ENCODE measurements around the gene PLCH1. TPM values are rescaled to one million over a fixed set of nuclear protein-coding genes. Genes with fewer than 3 reads are reported as not detected.

The PLCH1 gene
- total RNA-seq, 6 donors from 2014 or later = 7.7 to 26.3 (median 13.6) TPM

DNA sequence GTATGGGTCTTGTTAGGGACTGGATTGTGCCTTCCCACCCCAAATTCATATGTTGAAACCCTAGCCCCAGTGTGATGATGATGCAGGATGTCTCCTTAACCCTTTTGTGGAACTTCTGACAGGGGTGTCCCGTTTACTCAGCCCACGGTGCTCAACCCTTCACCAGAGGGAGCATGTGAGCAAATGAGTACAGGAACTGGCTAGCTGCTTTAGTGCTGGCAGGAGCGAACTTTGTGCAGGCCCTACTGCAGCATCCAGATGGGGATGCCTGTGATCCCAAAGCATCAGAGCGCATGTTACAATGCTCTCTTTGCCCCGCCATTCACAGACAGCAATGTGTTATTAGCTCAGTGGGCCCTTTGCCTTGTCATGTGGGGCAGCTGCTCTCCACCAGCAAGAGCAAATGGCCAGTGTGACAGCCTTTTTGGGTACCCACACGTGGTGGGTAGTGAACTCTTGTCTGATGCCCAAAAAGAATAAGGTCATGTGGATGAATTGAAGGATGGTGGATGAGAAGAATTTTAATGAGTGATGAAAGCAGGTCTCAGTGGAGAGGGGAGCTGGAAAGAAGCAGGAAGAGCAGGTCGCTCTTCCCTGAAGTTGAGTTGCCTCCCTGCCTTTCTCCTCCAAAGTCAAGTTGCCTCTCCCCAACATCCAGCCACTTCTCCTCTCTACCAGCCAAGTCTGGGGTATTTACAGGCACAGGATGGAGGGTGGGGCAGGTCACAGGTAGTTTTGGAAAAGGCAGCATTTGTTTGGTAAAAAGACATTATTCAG lies 388.1 kb downstream of the PLCH1 start:
- H3K4me1 ChIP-seq = no peaks in the 10 kb centered on the region
- ATAC-seq (ENCODE audit: low FRiP score in 2 of 2) (no peak), DNase-seq (no peak)
- no peak overlapping the region for H3K27ac ChIP-seq
- no peaks in the 10 kb centered on the region for H3K36me3 ChIP-seq
- no peak overlapping the region for H3K4me3 ChIP-seq
- TF ChIP-seq EP300 (IDR thresholded peaks at IDR 0.05) (no peak), POLR2A (IDR thresholded peaks at IDR 0.05) (no peak), POLR2AphosphoS5 (IDR thresholded peaks at IDR 0.05) (no peak)
- TF ChIP-seq, protein P1, sequence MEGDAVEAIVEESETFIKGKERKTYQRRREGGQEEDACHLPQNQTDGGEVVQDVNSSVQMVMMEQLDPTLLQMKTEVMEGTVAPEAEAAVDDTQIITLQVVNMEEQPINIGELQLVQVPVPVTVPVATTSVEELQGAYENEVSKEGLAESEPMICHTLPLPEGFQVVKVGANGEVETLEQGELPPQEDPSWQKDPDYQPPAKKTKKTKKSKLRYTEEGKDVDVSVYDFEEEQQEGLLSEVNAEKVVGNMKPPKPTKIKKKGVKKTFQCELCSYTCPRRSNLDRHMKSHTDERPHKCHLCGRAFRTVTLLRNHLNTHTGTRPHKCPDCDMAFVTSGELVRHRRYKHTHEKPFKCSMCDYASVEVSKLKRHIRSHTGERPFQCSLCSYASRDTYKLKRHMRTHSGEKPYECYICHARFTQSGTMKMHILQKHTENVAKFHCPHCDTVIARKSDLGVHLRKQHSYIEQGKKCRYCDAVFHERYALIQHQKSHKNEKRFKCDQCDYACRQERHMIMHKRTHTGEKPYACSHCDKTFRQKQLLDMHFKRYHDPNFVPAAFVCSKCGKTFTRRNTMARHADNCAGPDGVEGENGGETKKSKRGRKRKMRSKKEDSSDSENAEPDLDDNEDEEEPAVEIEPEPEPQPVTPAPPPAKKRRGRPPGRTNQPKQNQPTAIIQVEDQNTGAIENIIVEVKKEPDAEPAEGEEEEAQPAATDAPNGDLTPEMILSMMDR (IDR thresholded peaks at IDR 0.05) = no peak
- H3K27me3 ChIP-seq = no peaks in the 10 kb centered on the region
- H3K9me3 ChIP-seq = no peaks in the 10 kb centered on the region
- WGBS, 2 donors = 60 to 74% methylated on average over 5 to 7 of the region's 7 CpGs

DNA sequence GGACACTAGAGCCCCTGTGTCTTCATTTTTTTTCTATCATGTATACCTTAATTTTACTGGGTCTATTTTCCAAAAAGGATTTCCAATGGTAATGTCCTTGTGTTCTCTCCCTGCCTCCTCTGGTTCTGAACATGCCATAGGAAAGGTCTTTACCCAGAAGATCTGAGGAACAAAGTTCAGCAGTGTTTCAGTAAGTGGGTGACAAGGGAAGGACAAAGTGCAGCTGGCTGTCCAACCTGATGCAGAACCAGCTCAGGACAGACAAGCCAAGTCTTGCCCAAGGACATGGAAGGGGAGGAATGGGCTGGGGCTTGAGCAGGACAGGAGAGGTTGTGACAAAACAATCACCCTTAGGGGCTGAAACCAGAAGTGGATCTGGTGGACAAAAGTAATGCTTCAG lies 390.2 kb downstream of the PLCH1 start:
- Histone ChIP-seq H3K27ac (no peak overlapping the region), H3K9me3 (no peaks in the 10 kb centered on the region), H3K27me3 (no peaks in the 10 kb centered on the region), H3K36me3 (no peaks in the 10 kb centered on the region), H3K4me3 (no peak overlapping the region), H3K4me1 (no peaks in the 10 kb centered on the region)
- ATAC-seq (ENCODE audit: low FRiP score in 2 of 2) = no peak
- no peak for DNase-seq
- TF ChIP-seq EP300 (IDR thresholded peaks at IDR 0.05) (no peak), POLR2AphosphoS5 (IDR thresholded peaks at IDR 0.05) (no peak)
- TF ChIP-seq, protein P1 (IDR thresholded peaks at IDR 0.05) = no peak

DNA sequence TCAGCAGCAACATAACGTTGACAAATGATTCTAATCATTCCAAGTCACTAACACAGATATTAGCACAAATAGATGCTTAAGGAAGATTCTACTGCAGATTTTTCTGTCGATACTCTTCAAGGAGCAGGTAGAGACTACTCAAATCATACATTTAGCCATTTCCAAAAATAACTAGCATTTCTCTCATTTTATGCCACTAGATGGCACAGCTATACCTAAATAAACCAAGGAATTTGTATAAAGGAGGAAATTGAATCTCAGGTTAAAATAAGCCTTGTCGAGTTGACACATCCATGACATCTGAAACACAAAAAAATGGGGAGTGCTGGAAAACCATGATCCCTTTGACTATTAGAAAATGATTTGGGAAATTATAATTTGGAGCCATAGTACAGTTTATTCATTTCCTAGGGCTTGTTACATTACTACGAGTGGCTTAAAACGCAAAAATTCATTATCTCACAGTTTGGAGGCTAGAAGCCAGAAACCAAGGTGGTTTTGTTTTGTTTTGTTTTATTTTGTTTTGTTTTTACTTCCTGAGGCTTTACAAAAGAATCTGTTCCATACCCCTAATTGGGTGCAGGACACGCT lies 391.9 kb downstream of the PLCH1 start:
- ATAC-seq (ENCODE audit: low FRiP score in 2 of 2) = peak in 1 of 2 donors; percentile 53
- Histone ChIP-seq H3K4me1 (no peaks in the 10 kb centered on the region), H3K36me3 (no peaks in the 10 kb centered on the region), H3K4me3 (no peak overlapping the region), H3K9me3 (no peaks in the 10 kb centered on the region), H3K27ac (no peak overlapping the region), H3K27me3 (no peaks in the 10 kb centered on the region)
- DNase-seq = no peak
- no peak for TF ChIP-seq POLR2AphosphoS5 (IDR thresholded peaks at IDR 0.05)
- TF ChIP-seq, protein P1 (IDR thresholded peaks at IDR 0.05) = peak in 4 of 6 experiments; percentile 14 to 58 (median 55)
- 51 to 54% methylated on average over 6 of the region's 6 CpGs for WGBS, 2 donors

DNA sequence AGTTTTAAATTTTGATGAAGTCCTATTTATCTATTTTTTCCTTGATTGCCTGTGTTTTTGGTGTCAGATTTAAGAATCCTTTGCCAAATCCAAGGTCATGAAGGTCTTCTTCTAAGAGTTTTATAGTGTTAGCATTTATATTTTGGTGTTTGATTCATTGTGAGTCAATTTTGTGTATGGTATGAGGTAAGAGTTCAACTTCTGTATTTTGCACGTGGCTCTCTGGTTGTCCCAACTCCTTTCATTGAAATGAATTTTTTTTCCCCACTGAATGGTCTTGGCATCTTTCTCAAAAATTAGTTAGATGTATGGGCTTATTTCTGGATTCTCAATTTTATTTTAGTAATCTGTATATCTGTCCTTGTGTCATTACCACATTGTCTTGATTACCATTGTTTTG lies 394.3 kb downstream of the PLCH1 start:
- WGBS, 2 donors = 61 to 79% methylated on average over 1 of the region's 1 CpG
- Histone ChIP-seq H3K36me3 (no peaks in the 10 kb centered on the region), H3K27me3 (no peaks in the 10 kb centered on the region), H3K4me3 (no peak overlapping the region), H3K4me1 (no peaks in the 10 kb centered on the region), H3K9me3 (no peaks in the 10 kb centered on the region), H3K27ac (no peak overlapping the region)
- DNase-seq (no peak), ATAC-seq (ENCODE audit: low FRiP score in 2 of 2) (no peak)
- TF ChIP-seq POLR2A (IDR thresholded peaks at IDR 0.05) (no peak), EP300 (IDR thresholded peaks at IDR 0.05) (no peak), POLR2AphosphoS5 (IDR thresholded peaks at IDR 0.05) (no peak)
- TF ChIP-seq, protein P1 (IDR thresholded peaks at IDR 0.05) = no peak

DNA sequence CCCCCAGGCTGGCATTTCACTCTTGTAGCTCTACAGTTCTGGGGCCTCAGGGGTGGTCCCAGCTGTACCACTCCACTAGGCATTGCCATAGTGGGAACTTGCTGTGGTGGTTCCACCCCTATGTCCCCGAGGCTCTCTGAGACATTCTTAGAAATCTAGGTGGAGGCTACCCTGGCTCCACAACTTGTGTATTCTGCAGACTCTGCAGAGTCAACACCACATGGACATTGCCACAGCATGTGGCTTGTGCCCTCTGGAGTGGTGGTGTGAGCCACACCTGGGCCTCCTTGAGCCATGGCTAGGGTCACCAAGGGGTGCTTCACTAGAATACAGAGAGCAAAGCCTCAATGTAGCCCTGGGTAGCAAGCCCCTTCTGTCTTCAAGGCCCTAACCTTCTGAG lies 397.0 kb downstream of the PLCH1 start:
- no peak for ATAC-seq (ENCODE audit: low FRiP score in 2 of 2)
- Histone ChIP-seq H3K4me3 (no peak overlapping the region), H3K36me3 (no peaks in the 10 kb centered on the region), H3K9me3 (no peaks in the 10 kb centered on the region), H3K4me1 (no peaks in the 10 kb centered on the region), H3K27me3 (no peaks in the 10 kb centered on the region), H3K27ac (no peak overlapping the region)
- DNase-seq = no peak
- 75% methylated on average over 1 of the region's 1 CpG; no CpG with 5 or more reads in 1 of the 2 donors for WGBS, 2 donors
- TF ChIP-seq, protein P1 (IDR thresholded peaks at IDR 0.05) = no peak
- TF ChIP-seq POLR2AphosphoS5 (IDR thresholded peaks at IDR 0.05) (no peak), POLR2A (IDR thresholded peaks at IDR 0.05) (no peak), EP300 (IDR thresholded peaks at IDR 0.05) (no peak)
